Measurements from ENCODE around the gene RAP1GAP.

RAP1GAP gene

GRCh38 chr1:21687081-21687529, 17.9 kb upstream of the RAP1GAP start:
- Histone ChIP-seq H3K36me3 (ENCODE audit: insufficient read depth, low read length) (peaks cover 64% of the 10 kb centered on the region; the same call in 1 of the 2 replicates), H3K27me3 (ENCODE audit: insufficient read depth, low read length, poor library complexity, severe bottlenecking) (no peaks in the 10 kb centered on the region), H3K4me3 (ENCODE audit: low read length, poor library complexity, severe bottlenecking) (no peak overlapping the region), H3K9me2 (replicated peaks; ENCODE audit: low read depth, low read length) (no peaks in the 10 kb centered on the region), H3F3A (ENCODE audit: low read depth) (no peaks in the 10 kb centered on the region), H3K4me2 (ENCODE audit: low read depth, low read length, poor library complexity, severe bottlenecking) (no peak overlapping the region), H4K20me1 (ENCODE audit: insufficient read depth, low read length, poor library complexity, severe bottlenecking) (no peaks in the 10 kb centered on the region), H3K9ac (ENCODE audit: low read depth, low read length, poor library complexity, severe bottlenecking) (no peak overlapping the region), H2AFZ (ENCODE audit: low read length) (no peak overlapping the region), H3K79me2 (ENCODE audit: insufficient read depth, low read length) (no peaks in the 10 kb centered on the region), H3K9me3 (ENCODE audit: insufficient read depth, low read depth, low read length) (no peaks in the 10 kb centered on the region), H3K4me1 (ENCODE audit: insufficient read depth, low read length, poor library complexity, severe bottlenecking) (no peaks in the 10 kb centered on the region)
- TF ChIP-seq EZH2phosphoT487 (IDR thresholded peaks at IDR 0.05; ENCODE audit: borderline replicate concordance): no peak
- TF ChIP-seq, protein P1, sequence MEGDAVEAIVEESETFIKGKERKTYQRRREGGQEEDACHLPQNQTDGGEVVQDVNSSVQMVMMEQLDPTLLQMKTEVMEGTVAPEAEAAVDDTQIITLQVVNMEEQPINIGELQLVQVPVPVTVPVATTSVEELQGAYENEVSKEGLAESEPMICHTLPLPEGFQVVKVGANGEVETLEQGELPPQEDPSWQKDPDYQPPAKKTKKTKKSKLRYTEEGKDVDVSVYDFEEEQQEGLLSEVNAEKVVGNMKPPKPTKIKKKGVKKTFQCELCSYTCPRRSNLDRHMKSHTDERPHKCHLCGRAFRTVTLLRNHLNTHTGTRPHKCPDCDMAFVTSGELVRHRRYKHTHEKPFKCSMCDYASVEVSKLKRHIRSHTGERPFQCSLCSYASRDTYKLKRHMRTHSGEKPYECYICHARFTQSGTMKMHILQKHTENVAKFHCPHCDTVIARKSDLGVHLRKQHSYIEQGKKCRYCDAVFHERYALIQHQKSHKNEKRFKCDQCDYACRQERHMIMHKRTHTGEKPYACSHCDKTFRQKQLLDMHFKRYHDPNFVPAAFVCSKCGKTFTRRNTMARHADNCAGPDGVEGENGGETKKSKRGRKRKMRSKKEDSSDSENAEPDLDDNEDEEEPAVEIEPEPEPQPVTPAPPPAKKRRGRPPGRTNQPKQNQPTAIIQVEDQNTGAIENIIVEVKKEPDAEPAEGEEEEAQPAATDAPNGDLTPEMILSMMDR (conservative IDR thresholded peaks at IDR 0.05; ENCODE audit: low read length): no peak

DNA sequence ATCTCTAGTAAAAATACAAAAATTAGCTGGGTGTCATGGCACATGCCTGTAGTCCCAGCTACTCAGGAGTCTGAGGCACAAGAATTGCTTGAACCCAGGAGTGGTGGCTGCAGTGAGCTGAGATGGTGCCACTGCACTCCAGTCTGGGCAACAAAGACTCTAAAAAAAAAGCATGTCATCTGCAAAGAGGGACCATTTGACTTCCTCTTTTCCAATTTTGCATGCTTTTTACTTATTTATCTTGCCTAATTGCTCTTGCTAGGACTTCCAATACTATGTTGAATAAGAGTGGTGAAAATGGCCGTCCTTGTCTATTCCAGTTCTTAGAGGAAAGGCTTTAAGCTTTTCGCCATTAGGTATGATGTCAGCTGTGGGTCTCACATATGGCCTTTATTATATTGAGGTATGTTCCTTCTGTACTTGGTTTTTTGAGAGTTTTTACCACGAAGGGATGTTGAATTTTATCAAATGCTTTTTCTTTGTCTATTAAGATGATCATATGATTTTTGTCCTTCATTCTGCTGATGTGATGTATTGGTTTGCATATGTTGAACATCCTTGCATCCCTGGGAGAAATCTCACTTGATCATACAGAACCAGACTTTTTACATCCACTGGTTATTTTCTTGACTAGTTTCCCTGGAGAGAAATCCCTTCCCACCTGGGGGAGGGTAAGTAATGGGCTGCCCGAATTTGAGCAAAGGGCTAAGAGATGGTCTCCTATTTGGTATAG, 17.0 kb upstream of the RAP1GAP start:
- Histone ChIP-seq H3K9me2 (replicated peaks; ENCODE audit: low read depth, low read length) (no peaks in the 10 kb centered on the region), H3K9ac (ENCODE audit: low read depth, low read length, poor library complexity, severe bottlenecking) (no peak overlapping the region), H4K20me1 (ENCODE audit: insufficient read depth, low read length, poor library complexity, severe bottlenecking) (no peaks in the 10 kb centered on the region), H3K79me2 (ENCODE audit: insufficient read depth, low read length) (no peaks in the 10 kb centered on the region), H3K9me3 (ENCODE audit: insufficient read depth, low read depth, low read length) (no peaks in the 10 kb centered on the region), H3K27me3 (ENCODE audit: insufficient read depth, low read length, poor library complexity, severe bottlenecking) (no peaks in the 10 kb centered on the region), H3K36me3 (ENCODE audit: insufficient read depth, low read length) (peaks cover 62% of the 10 kb centered on the region; the same call in 1 of the 2 replicates), H3F3A (ENCODE audit: low read depth) (no peaks in the 10 kb centered on the region), H3K4me1 (ENCODE audit: insufficient read depth, low read length, poor library complexity, severe bottlenecking) (no peaks in the 10 kb centered on the region), H2AFZ (ENCODE audit: low read length) (no peak overlapping the region), H3K4me2 (ENCODE audit: low read depth, low read length, poor library complexity, severe bottlenecking) (no peak overlapping the region), H3K4me3 (ENCODE audit: low read length, poor library complexity, severe bottlenecking) (no peak overlapping the region)
- TF ChIP-seq EZH2phosphoT487 (IDR thresholded peaks at IDR 0.05; ENCODE audit: borderline replicate concordance): no peak
- TF ChIP-seq, protein P1 (conservative IDR thresholded peaks at IDR 0.05; ENCODE audit: low read length): no peak

DNA sequence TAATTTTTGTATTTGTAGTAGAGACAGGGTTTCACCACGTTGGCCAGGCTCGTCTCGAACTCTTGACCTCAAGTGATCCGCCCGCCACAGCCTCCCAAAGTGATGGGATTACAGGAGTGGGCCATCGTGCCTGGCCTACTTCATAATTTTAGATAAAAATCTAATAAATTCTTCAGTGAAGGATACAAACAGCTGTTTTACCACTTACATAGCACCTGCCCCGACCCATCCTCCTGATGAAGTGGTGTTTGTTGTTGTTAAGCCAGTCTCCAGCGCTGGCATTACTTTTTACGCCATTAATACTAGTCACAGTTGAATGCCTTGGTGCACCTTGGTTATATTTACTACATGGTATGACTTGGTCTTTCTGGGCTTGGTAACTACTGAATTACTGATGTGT, 12.3 kb upstream of the RAP1GAP start:
- no peaks in the 10 kb centered on the region for H4K20me1 ChIP-seq (ENCODE audit: insufficient read depth, low read length, poor library complexity, severe bottlenecking)
- peaks cover 46% of the 10 kb centered on the region; the same call in 1 of the 2 replicates for H3K36me3 ChIP-seq (ENCODE audit: insufficient read depth, low read length)
- H3K9ac ChIP-seq (ENCODE audit: low read depth, low read length, poor library complexity, severe bottlenecking): no peak overlapping the region
- no peaks in the 10 kb centered on the region for H3F3A ChIP-seq (ENCODE audit: low read depth)
- no peak overlapping the region for H3K4me2 ChIP-seq (ENCODE audit: low read depth, low read length, poor library complexity, severe bottlenecking)
- H3K9me3 ChIP-seq (ENCODE audit: insufficient read depth, low read depth, low read length): no peaks in the 10 kb centered on the region
- no peaks in the 10 kb centered on the region for H3K9me2 ChIP-seq (replicated peaks; ENCODE audit: low read depth, low read length)
- H3K79me2 ChIP-seq (ENCODE audit: insufficient read depth, low read length): no peaks in the 10 kb centered on the region
- no peaks in the 10 kb centered on the region for H3K27me3 ChIP-seq (ENCODE audit: insufficient read depth, low read length, poor library complexity, severe bottlenecking)
- no peak overlapping the region for H3K4me3 ChIP-seq (ENCODE audit: low read length, poor library complexity, severe bottlenecking)
- no peaks in the 10 kb centered on the region for H3K4me1 ChIP-seq (ENCODE audit: insufficient read depth, low read length, poor library complexity, severe bottlenecking)
- TF ChIP-seq, protein P1 (conservative IDR thresholded peaks at IDR 0.05; ENCODE audit: low read length): no peak
- TF ChIP-seq EZH2phosphoT487 (IDR thresholded peaks at IDR 0.05; ENCODE audit: borderline replicate concordance): no peak
- H2AFZ ChIP-seq (ENCODE audit: low read length): no peak overlapping the region

Data from Loucy (cell line).